Type B pancreatic cell (in vitro differentiated cells): ENCODE data around the gene LPAR1. TPM values are rescaled to one million over a fixed set of nuclear protein-coding genes. Genes with fewer than 3 reads are reported as not detected.
A peak's percentile ranks its signal among the peaks of the same experiment; 100 is the strongest.

Source experiments
- DNase-seq: peaks from one replicate; pipeline ENCODE4 v3.0.0; 2021; ENCODE audit warnings: mixed read lengths; ENCODE audit not compliant: unreplicated experiment; ENCODE audit errors: extremely low spot score
- H3K27ac Mint-ChIP-seq: 2 replicates; pipeline ENCODE4 v1.8.0; 2021; ENCODE audit warnings: mild to moderate bottlenecking, mixed read lengths
- H3K27me3 Mint-ChIP-seq: 2 replicates; pipeline ENCODE4 v1.8.0; 2021; ENCODE audit warnings: mixed read lengths
- H3K36me3 Mint-ChIP-seq: 2 replicates; pipeline ENCODE4 v1.8.0; 2021; ENCODE audit warnings: mixed read lengths
- H3K4me1 Mint-ChIP-seq: one replicate; pipeline ENCODE4 v1.8.0; 2021; ENCODE audit warnings: mixed read lengths; ENCODE audit not compliant: unreplicated experiment
- H3K4me3 Mint-ChIP-seq: 2 replicates; pipeline ENCODE4 v1.8.0; 2021; ENCODE audit warnings: mild to moderate bottlenecking, mixed read lengths
- H3K9me3 Mint-ChIP-seq: 2 replicates; pipeline ENCODE4 v1.8.0; 2021; ENCODE audit warnings: mixed read lengths
- total RNA-seq: library from RNA; stranded (reverse); gene quantifications from 2 replicates; pipeline ENCODE4 v1.2.1, GENCODE V29; 2021; ENCODE audit warnings: low replicate concordance
- TF ChIP-seq, protein P1 (sequence below): fragments of 200-600 bp; sonication (generic); conservative IDR thresholded peaks from 2 replicates; pipeline ENCODE4 v1.5.0; 2021; ENCODE audit warnings: antibody characterized with exemption, mild to moderate bottlenecking

LPAR1 gene
- total RNA-seq, 1 donor from 2014 or later: 32.8 TPM

GRCh38 chr9:111034898-111035539, 3.3 kb downstream of the LPAR1 start:
- no peak for DNase-seq
- TF ChIP-seq, protein P1, sequence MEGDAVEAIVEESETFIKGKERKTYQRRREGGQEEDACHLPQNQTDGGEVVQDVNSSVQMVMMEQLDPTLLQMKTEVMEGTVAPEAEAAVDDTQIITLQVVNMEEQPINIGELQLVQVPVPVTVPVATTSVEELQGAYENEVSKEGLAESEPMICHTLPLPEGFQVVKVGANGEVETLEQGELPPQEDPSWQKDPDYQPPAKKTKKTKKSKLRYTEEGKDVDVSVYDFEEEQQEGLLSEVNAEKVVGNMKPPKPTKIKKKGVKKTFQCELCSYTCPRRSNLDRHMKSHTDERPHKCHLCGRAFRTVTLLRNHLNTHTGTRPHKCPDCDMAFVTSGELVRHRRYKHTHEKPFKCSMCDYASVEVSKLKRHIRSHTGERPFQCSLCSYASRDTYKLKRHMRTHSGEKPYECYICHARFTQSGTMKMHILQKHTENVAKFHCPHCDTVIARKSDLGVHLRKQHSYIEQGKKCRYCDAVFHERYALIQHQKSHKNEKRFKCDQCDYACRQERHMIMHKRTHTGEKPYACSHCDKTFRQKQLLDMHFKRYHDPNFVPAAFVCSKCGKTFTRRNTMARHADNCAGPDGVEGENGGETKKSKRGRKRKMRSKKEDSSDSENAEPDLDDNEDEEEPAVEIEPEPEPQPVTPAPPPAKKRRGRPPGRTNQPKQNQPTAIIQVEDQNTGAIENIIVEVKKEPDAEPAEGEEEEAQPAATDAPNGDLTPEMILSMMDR: no peak
- H3K9me3 Mint-ChIP-seq: peaks cover 5% of the 10 kb centered on the region
- H3K4me3 Mint-ChIP-seq: peak overlapping the region; percentile 89
- peaks cover 12% of the 10 kb centered on the region for H3K36me3 Mint-ChIP-seq
- no peak overlapping the region for H3K27ac Mint-ChIP-seq
- peaks cover 47% of the 10 kb centered on the region for H3K4me1 Mint-ChIP-seq
- H3K27me3 Mint-ChIP-seq: peaks cover 30% of the 10 kb centered on the region

- peak overlapping the region; percentile 89 for H3K4me3 Mint-ChIP-seq
- TF ChIP-seq, protein P1: no peak
- DNase-seq: no peak
- H3K27ac Mint-ChIP-seq: no peak overlapping the region
- peaks cover 30% of the 10 kb centered on the region for H3K27me3 Mint-ChIP-seq
- peaks cover 45% of the 10 kb centered on the region for H3K4me1 Mint-ChIP-seq
- peaks cover 14% of the 10 kb centered on the region for H3K36me3 Mint-ChIP-seq
- H3K9me3 Mint-ChIP-seq: peaks cover 5% of the 10 kb centered on the region
Observed at GRCh38 chr9:111034170-111034897, 3.9 kb downstream of the LPAR1 start.

GRCh38 chr9:111030492-111030891, 7.8 kb downstream of the LPAR1 start:
- peaks cover 5% of the 10 kb centered on the region for H3K9me3 Mint-ChIP-seq
- DNase-seq: no peak
- no peak overlapping the region for H3K27ac Mint-ChIP-seq
- peaks cover 20% of the 10 kb centered on the region for H3K4me1 Mint-ChIP-seq
- TF ChIP-seq, protein P1: no peak
- H3K27me3 Mint-ChIP-seq: peaks cover 10% of the 10 kb centered on the region
- H3K36me3 Mint-ChIP-seq: peaks cover 21% of the 10 kb centered on the region
- no peak overlapping the region for H3K4me3 Mint-ChIP-seq

DNA sequence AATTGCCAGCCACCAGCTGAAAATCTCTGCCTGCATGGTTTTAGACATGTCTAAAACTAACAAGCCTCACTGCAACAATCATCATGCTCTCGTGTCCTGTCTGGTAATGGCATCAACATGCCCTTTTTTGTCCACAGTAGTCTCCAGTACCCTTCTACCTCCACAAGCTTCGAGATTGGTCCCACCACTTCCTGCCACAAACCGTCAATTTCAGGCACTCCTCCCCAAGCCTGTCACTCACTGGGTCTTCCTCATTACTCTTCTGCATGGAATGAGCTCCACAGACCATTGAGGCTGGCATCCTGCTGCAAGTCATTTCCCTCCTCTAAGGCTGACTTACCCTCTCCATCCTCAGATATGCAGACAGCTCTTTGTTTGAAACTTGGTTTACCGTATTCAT, 9.0 kb downstream of the LPAR1 start:
- no peak overlapping the region for H3K4me3 Mint-ChIP-seq
- H3K36me3 Mint-ChIP-seq: peaks cover 26% of the 10 kb centered on the region
- peaks cover 9% of the 10 kb centered on the region for H3K4me1 Mint-ChIP-seq
- H3K9me3 Mint-ChIP-seq: peaks cover 5% of the 10 kb centered on the region
- no peak for DNase-seq
- H3K27ac Mint-ChIP-seq: no peak overlapping the region
- H3K27me3 Mint-ChIP-seq: no peaks in the 10 kb centered on the region
- TF ChIP-seq, protein P1: no peak

DNA sequence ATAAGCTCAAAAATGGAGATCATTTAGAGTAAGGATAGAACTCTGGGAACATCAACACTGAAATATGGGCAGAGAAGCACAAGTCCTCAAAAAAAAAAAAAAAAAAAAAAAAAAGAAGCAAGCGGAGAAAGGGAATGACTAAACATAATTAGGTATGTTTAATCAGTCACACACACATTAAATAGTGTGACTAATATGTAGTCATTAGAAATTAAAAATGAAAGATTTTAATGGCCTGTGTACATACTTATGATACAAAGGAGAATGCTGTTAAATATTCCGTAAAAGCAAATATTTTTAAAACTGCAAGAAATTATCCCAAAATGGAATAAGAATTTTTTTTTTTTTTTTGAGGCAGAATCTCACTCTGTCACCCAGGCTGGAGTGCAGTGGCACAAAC, 10.5 kb downstream of the LPAR1 start:
- Mint-ChIP-seq H3K36me3 (peaks cover 26% of the 10 kb centered on the region), H3K9me3 (peaks cover 8% of the 10 kb centered on the region), H3K4me1 (peaks cover 9% of the 10 kb centered on the region), H3K27ac (no peak overlapping the region), H3K27me3 (no peaks in the 10 kb centered on the region), H3K4me3 (no peak overlapping the region)
- DNase-seq: no peak
- TF ChIP-seq, protein P1: no peak
